GM12878 (cell line): ENCODE data around the gene CYP26B1. TPM values are rescaled to one million over a fixed set of nuclear protein-coding genes. Genes with fewer than 3 reads are reported as not detected.

Experiments used
- ATAC-seq: fragments of 200-7000 bp; cut with Tn5 transposase; 3 replicates; pipeline ENCODE4 v1.9.1; 2020; ENCODE audit warnings: mild to moderate bottlenecking, moderate library complexity
- BruUV-seq: library from RNA; stranded (reverse); fragments of 400-500 nt; replicated peaks from 2 replicates; lab custom pipeline; 2021; lab: Mats Ljungman, UMichigan
- CTCF ChIA-PET: fragments of 300-600 bp; sonication (Branson Sonifier 250); formaldehyde crosslinking; extraction: SDS; loops from one replicate; lab custom pipeline; 2021; ENCODE audit warnings: inconsistent platforms; lab: Yijun Ruan, JAX
- POLR2A ChIA-PET: fragments of 350-600 bp; formaldehyde crosslinking; extraction: SDS; loops from one replicate; lab custom pipeline; 2021; ENCODE audit warnings: inconsistent platforms; lab: Charles Lee
- RAD21 ChIA-PET: fragments of 300-600 bp; sonication (Branson Sonifier 250); formaldehyde crosslinking; loops from one replicate; lab custom pipeline; 2023; ENCODE audit warnings: antibody characterized with exemption; ENCODE audit not compliant: unreplicated experiment; lab: Charles Lee
- SMC1A ChIA-PET: fragments of 300-600 bp; sonication (Branson Sonifier 250); formaldehyde crosslinking; loops from one replicate; lab custom pipeline; 2023; ENCODE audit not compliant: unreplicated experiment, uncharacterized antibody; lab: Charles Lee
- DNase-seq: peaks from one replicate; pipeline ENCODE4 v3.0.0-alpha.2; 2011; ENCODE audit warnings: low read depth, low spot score
- FAIRE-seq: peaks from 3 replicates; lab custom pipeline; 2011; peaks lifted over from hg19 to GRCh38; lab: Jason Lieb, UNC
- H2AFZ ChIP-seq: 2 replicates; pipeline ENCODE4 v1.6.0; 2011; ENCODE audit warnings: low read depth, low read length, control low read depth; ENCODE audit not compliant: control insufficient read depth
- H3K27ac ChIP-seq: 2 replicates; pipeline ENCODE4 v1.5.1; 2011; ENCODE audit warnings: control low read depth; ENCODE audit not compliant: control insufficient read depth, insufficient read depth
- H3K27me3 ChIP-seq, 2 experiments: replicated peaks in 1 of 2; 2 replicates each; pipeline versions ENCODE4 v1.6.0 to v1.6.1; 2011; ENCODE audit warnings: low read length in 1 of 2; ENCODE audit not compliant: control insufficient read depth in 2 of 2, insufficient read depth in 2 of 2
- H3K36me3 ChIP-seq, 2 experiments: 2 replicates each; pipeline ENCODE4 v1.5.1; 2011; ENCODE audit warnings: low read length in 1 of 2; ENCODE audit not compliant: control insufficient read depth in 2 of 2, insufficient read depth in 2 of 2
- H3K4me1 ChIP-seq: 2 replicates; pipeline ENCODE4 v1.6.1; 2011; ENCODE audit warnings: mild to moderate bottlenecking, low read length, moderate library complexity, mixed read lengths; ENCODE audit not compliant: control insufficient read depth, insufficient read depth
- H3K4me2 ChIP-seq: 2 replicates; pipeline ENCODE4 v1.6.0; 2011; ENCODE audit warnings: control low read depth; ENCODE audit not compliant: control insufficient read depth, insufficient read depth
- H3K4me3 ChIP-seq: fragments of 200-600 bp; sonication (generic); 2 replicates; pipeline ENCODE4 v1.5.1; 2016
- H3K79me2 ChIP-seq: 2 replicates; pipeline ENCODE4 v1.6.0; 2011; ENCODE audit warnings: low read length; ENCODE audit not compliant: control insufficient read depth, insufficient read depth
- H3K9ac ChIP-seq: 2 replicates; pipeline ENCODE4 v1.8.0; 2011; ENCODE audit warnings: low read length, control low read depth, mixed read lengths; ENCODE audit not compliant: control insufficient read depth, insufficient read depth
- H3K9me3 ChIP-seq: replicated peaks from 3 replicates; pipeline ENCODE4 v1.5.1; 2011; ENCODE audit warnings: mild to moderate bottlenecking, low read length; ENCODE audit not compliant: control insufficient read depth, insufficient read depth
- H4K20me1 ChIP-seq: 2 replicates; pipeline ENCODE4 v1.6.0; 2011; ENCODE audit not compliant: control insufficient read depth, insufficient read depth
- EZH2 ChIP-seq: IDR thresholded peaks from 2 replicates; pipeline ENCODE4 v1.6.1; 2012; ENCODE audit warnings: low read depth, mild to moderate bottlenecking, control low read depth, inconsistent platforms, low read length, borderline replicate concordance; ENCODE audit not compliant: control insufficient read depth
- MEF2A ChIP-seq: IDR thresholded peaks from 2 replicates; pipeline ENCODE4 v1.6.1; 2011; ENCODE audit warnings: low read depth, mild to moderate bottlenecking, low read length, moderate library complexity; ENCODE audit not compliant: insufficient read depth
- SREBF1 ChIP-seq: IDR thresholded peaks from 2 replicates; pipeline ENCODE4 v1.6.1; 2012; ENCODE audit warnings: mild to moderate bottlenecking, low read length
- WGBS: methylation state at CpG from one replicate; pipeline ENCODE4 v1.1.6; 2016; ENCODE audit warnings: low lambda C conversion rate; ENCODE audit not compliant: insufficient replicate concordance, insufficient coverage; ENCODE audit errors: missing lambda C conversion rate; 5-methylcytosine and 5-hydroxymethylcytosine counted together
- in situ Hi-C: fragments of 300-500 bp; cut with MboI; formaldehyde crosslinking; loops from 9 replicates; pipeline ENCODE4 v1.14.3; 2018; ENCODE audit warnings: mixed read lengths
- intact Hi-C: fragments of 100-400 bp; cut with micrococcal nuclease; formaldehyde crosslinking; loops from one replicate; pipeline ENCODE4 v1.14.2; 2022; ENCODE audit not compliant: unreplicated experiment
- polyA plus RNA-seq, 11 experiments: library from polyadenylated mRNA; depleted of rRNA in 4 of 11; unstranded in 6 of 11; stranded (reverse) in 5 of 11; fragments of >200 nt; fragmentation: Nextera tagmentation in 4 of 11; fragmentation: Illumina TruSeq in 1 of 11; extraction: Ambion mirVana in 4 of 11; extraction: Trizol in 1 of 11; gene quantifications; 1 replicate in 1 of 11; 2 replicates in 10 of 11; pipeline versions ENCODE4 v1.2.1 to v1.2.3, GENCODE V29; 2011 to 2016; ENCODE audit warnings: inconsistent platforms in 2 of 11, missing spikeins in 2 of 11, low read depth in 1 of 11
- total RNA-seq, 4 experiments: library from RNA; depleted of rRNA in 3 of 4; stranded (reverse); fragments of >200 nt in 3 of 4; fragmentation: Illumina TruSeq in 1 of 4; extraction: Trizol in 1 of 4; gene quantifications; 2 replicates each; pipeline versions ENCODE4 v1.2.1 to v1.2.3, GENCODE V29; 2013 to 2021

Gene CYP26B1
- total and polyA plus RNA-seq, 10 of the 15 experiments (the other 5 are each of a cell fraction or from before 2014, with no cell fraction given), result not detected

DNA sequence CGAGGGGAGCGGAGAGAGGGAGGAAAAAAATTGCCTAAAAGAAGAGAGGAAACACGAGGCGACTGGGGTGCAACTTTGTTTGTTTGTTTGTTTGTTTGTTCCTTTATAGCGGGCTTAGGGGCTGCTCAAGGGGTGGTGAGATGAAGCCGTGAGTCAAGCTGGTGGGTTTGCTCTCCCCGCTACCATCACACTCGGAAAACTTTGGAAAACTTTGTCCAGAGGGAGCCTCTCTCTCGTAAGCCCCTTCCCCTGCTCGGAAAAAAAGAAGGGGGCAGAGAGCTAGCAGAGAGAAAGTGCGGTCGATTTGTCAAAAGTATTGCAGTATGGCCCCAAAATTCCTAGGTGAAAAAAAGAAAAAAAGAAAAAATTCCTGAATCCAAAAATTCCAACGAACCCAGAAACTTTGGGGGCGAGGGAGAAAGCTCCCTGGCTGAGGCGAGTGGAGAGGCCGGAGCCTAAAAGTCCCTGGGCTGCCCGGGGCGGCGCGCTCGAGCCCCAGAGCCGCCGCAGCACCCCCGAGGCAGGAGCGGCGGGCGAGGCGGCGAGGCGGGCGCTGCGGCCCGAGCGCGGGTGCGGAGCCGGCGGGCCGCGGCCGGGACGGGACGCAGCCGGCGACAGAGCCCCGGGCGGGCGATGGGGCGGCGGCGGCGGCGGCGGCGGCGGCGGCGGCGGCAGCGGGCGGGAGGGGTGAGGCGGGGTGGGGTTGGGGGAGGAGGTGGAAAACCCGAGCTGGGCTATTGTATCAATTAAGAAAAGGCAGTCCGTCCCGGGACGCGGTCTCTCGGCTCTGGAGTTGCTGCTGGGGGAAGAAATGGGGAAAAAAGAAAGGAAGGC is 558 bp upstream of the CYP26B1 start:
- no TSS peak for BruUV-seq
- no peak for DNase-seq
- no peaks in the 10 kb centered on the region; the same call in 2 of the 3 replicates for H3K9me3 ChIP-seq
- H3K4me3 ChIP-seq, result no peak overlapping the region
- H2AFZ ChIP-seq, result no peak overlapping the region
- intact Hi-C loops (no loop called here), in situ Hi-C loops (loop anchor here (25.0 kb wide), 1 partner anchor 861 kb away; no protein-coding TSS in a partner anchor)
- H3K4me1 ChIP-seq, result no peaks in the 10 kb centered on the region
- H3K9ac ChIP-seq, result no peak overlapping the region
- no peaks in the 10 kb centered on the region for H4K20me1 ChIP-seq
- SMC1A ChIA-PET, result interaction anchor here (0.6 kb wide), 1 partner anchor 191 kb away, joined by 3 read pairs; no protein-coding TSS in a partner anchor
- WGBS, result 2% methylated on average over 32 of the region's 68 CpGs
- 0 out of 2 replicates have a peak overlapping the region, but pooled peaks have one; percentile 17 for H3K4me2 ChIP-seq
- H3K27ac ChIP-seq, result no peak overlapping the region
- RAD21 ChIA-PET, result no interaction called here
- ATAC-seq, result no peak
- CTCF ChIA-PET, result no interaction called here
- H3K79me2 ChIP-seq, result no peaks in the 10 kb centered on the region
- TF ChIP-seq MEF2A, result no peak
- TF ChIP-seq EZH2, result 0 out of 2 replicates have a peak, but pooled peaks have one; percentile 77
- no peak for TF ChIP-seq SREBF1
- TF ChIP-seq, all 136 proteins: peak for 1
- Histone ChIP-seq H3K27me3 (peaks cover 16 to 19% of the 10 kb centered on the region in 2 experiments; a peak in 3 of 4 replicates), H3K36me3 (no peaks in the 10 kb centered on the region)
- no peak for FAIRE-seq
- POLR2A ChIA-PET, result no interaction called here
